Hepatocyte (in vitro differentiated cells): ENCODE results near the gene GRB10. TPM values are rescaled to one million over a fixed set of nuclear protein-coding genes. Genes with fewer than 3 reads are reported as not detected.
A peak's percentile ranks its signal among the peaks of the same experiment; 100 is the strongest.

Experiments
- DNase-seq: peaks from one replicate; pipeline ENCODE4 v3.0.0-alpha.2; 2016; ENCODE audit warnings: low spot score
- H2AFZ ChIP-seq: fragments of 200-600 bp; sonication (generic); 2 replicates; pipeline ENCODE4 v1.6.0; 2016; ENCODE audit warnings: antibody characterized with exemption, mild to moderate bottlenecking
- H3K27ac ChIP-seq: fragments of 200-600 bp; sonication (generic); 2 replicates; pipeline ENCODE4 v1.5.1; 2016; ENCODE audit warnings: mild to moderate bottlenecking
- H3K27me3 ChIP-seq: fragments of 200-600 bp; sonication (generic); 2 replicates; pipeline ENCODE4 v1.6.1; 2016
- H3K36me3 ChIP-seq: fragments of 200-600 bp; sonication (generic); replicated peaks from 2 replicates; pipeline ENCODE4 v1.5.1; 2016; ENCODE audit warnings: low read depth; ENCODE audit not compliant: insufficient read depth
- H3K4me1 ChIP-seq: fragments of 200-600 bp; sonication (generic); 2 replicates; pipeline ENCODE4 v1.5.1; 2016; ENCODE audit warnings: mild to moderate bottlenecking, moderate library complexity; ENCODE audit not compliant: insufficient read depth
- H3K4me2 ChIP-seq: fragments of 200-600 bp; sonication (generic); 2 replicates; pipeline ENCODE4 v1.6.0; 2016
- H3K4me3 ChIP-seq: fragments of 200-600 bp; sonication (generic); 2 replicates; pipeline ENCODE4 v1.5.1; 2016; ENCODE audit warnings: mild to moderate bottlenecking
- H3K79me2 ChIP-seq: fragments of 200-600 bp; sonication (generic); 2 replicates; pipeline ENCODE4 v1.6.0; 2017; ENCODE audit warnings: mild to moderate bottlenecking
- H3K9me2 ChIP-seq: fragments of 200-600 bp; sonication (generic); replicated peaks from 2 replicates; pipeline ENCODE4 v1.6.0; 2017; ENCODE audit warnings: mild to moderate bottlenecking; ENCODE audit not compliant: insufficient read depth
- H3K9me3 ChIP-seq: fragments of 200-600 bp; sonication (generic); 2 replicates; pipeline ENCODE4 v1.5.1; 2016; ENCODE audit warnings: low read depth, mild to moderate bottlenecking
- H4K20me1 ChIP-seq: fragments of 200-600 bp; sonication (generic); 2 replicates; pipeline ENCODE4 v1.6.0; 2016; ENCODE audit warnings: mild to moderate bottlenecking; ENCODE audit not compliant: insufficient read depth, poor library complexity, severe bottlenecking
- CTCF ChIP-seq: fragments of 200-600 bp; sonication (generic); IDR thresholded peaks from 2 replicates; pipeline ENCODE4 v1.5.1; 2016; ENCODE audit warnings: antibody characterized with exemption, mild to moderate bottlenecking; ENCODE audit not compliant: poor library complexity
- EZH2 ChIP-seq: fragments of 200-600 bp; sonication (generic); IDR thresholded peaks from 2 replicates; pipeline ENCODE4 v1.6.1; 2016; ENCODE audit warnings: antibody characterized with exemption, mild to moderate bottlenecking, borderline replicate concordance
- EZH2phosphoT487 ChIP-seq: fragments of 200-600 bp; sonication (generic); IDR thresholded peaks from one replicate; pipeline ENCODE4 v1.6.1; 2018; ENCODE audit warnings: antibody characterized with exemption, mild to moderate bottlenecking, low read depth, moderate library complexity; ENCODE audit not compliant: unreplicated experiment, severe bottlenecking
- WGBS: methylation state at CpG from one replicate; pipeline ENCODE4 v1.1.6; 2016; ENCODE audit warnings: low lambda C conversion rate; ENCODE audit errors: missing lambda C conversion rate; 5-methylcytosine and 5-hydroxymethylcytosine counted together
- polyA plus RNA-seq: library from polyadenylated mRNA; unstranded; fragments of >200 nt; fragmentation: Nextera tagmentation; extraction: Ambion mirVana; gene quantifications from 2 replicates; pipeline ENCODE4 v1.2.1, GENCODE V29; 2016
- total RNA-seq: library from RNA; depleted of rRNA; stranded (reverse); fragments of >200 nt; gene quantifications from 2 replicates; pipeline ENCODE4 v1.2.3, GENCODE V29; 2014

The GRB10 gene
- total and polyA plus RNA-seq, 2 experiments from 2014 or later: 47.6 to 65.9 TPM

GRCh38 chr7:50656141-50656895 lies 126.4 kb downstream of the GRB10 start:
- no peaks in the 10 kb centered on the region for H3K9me3 ChIP-seq
- no peak overlapping the region for H3K27ac ChIP-seq
- H3K79me2 ChIP-seq: no peaks in the 10 kb centered on the region
- TF ChIP-seq EZH2phosphoT487 (no peak), EZH2 (no peak), CTCF (no peak)
- H4K20me1 ChIP-seq: no peaks in the 10 kb centered on the region
- no peak for DNase-seq
- H3K4me1 ChIP-seq: peaks cover 10% of the 10 kb centered on the region
- H3K4me2 ChIP-seq: no peak overlapping the region
- H2AFZ ChIP-seq: no peak overlapping the region
- no peaks in the 10 kb centered on the region for H3K36me3 ChIP-seq
- 91% methylated on average over 16 of the region's 16 CpGs for WGBS
- no peak overlapping the region for H3K4me3 ChIP-seq
- H3K27me3 ChIP-seq: no peaks in the 10 kb centered on the region
- no peaks in the 10 kb centered on the region for H3K9me2 ChIP-seq

GRCh38 chr7:50655490-50655889 lies 127.2 kb downstream of the GRB10 start:
- no peak overlapping the region for H3K27ac ChIP-seq

GRCh38 chr7:50655020-50655419 lies 127.7 kb downstream of the GRB10 start:
- no peaks in the 10 kb centered on the region for H3K9me2 ChIP-seq
- H3K4me3 ChIP-seq: no peak overlapping the region
- TF ChIP-seq EZH2: no peak
- WGBS: 98% methylated on average over 4 of the region's 4 CpGs
- H3K27me3 ChIP-seq: no peaks in the 10 kb centered on the region
- peaks cover 10% of the 10 kb centered on the region for H3K4me1 ChIP-seq
- H2AFZ ChIP-seq: no peak overlapping the region
- no peaks in the 10 kb centered on the region for H3K36me3 ChIP-seq
- no peaks in the 10 kb centered on the region for H3K79me2 ChIP-seq
- no peaks in the 10 kb centered on the region for H4K20me1 ChIP-seq
- H3K27ac ChIP-seq: no peak overlapping the region
- H3K9me3 ChIP-seq: no peaks in the 10 kb centered on the region
- DNase-seq: no peak
- H3K4me2 ChIP-seq: no peak overlapping the region

More at GRCh38 chr7:50655490-50655889, 127.2 kb downstream of the GRB10 start:
- WGBS: 99% methylated on average over 3 of the region's 3 CpGs
- TF ChIP-seq CTCF: no peak
- no peak for TF ChIP-seq EZH2phosphoT487
- no peak for TF ChIP-seq EZH2
- Histone ChIP-seq H3K79me2 (no peaks in the 10 kb centered on the region), H3K27me3 (no peaks in the 10 kb centered on the region), H2AFZ (no peak overlapping the region), H3K4me2 (no peak overlapping the region), H3K4me3 (no peak overlapping the region), H3K9me2 (no peaks in the 10 kb centered on the region), H3K9me3 (no peaks in the 10 kb centered on the region), H3K36me3 (no peaks in the 10 kb centered on the region), H4K20me1 (no peaks in the 10 kb centered on the region), H3K4me1 (peaks cover 10% of the 10 kb centered on the region)
- DNase-seq: no peak

- H3K9me2 ChIP-seq: no peaks in the 10 kb centered on the region
- no peaks in the 10 kb centered on the region for H3K36me3 ChIP-seq
- 86% methylated on average over 10 of the region's 10 CpGs for WGBS
- peak overlapping the region; percentile 84 for H3K27ac ChIP-seq
- DNase-seq: peak; percentile 61
- H3K9me3 ChIP-seq: no peaks in the 10 kb centered on the region
- H2AFZ ChIP-seq: no peak overlapping the region
- H4K20me1 ChIP-seq: no peaks in the 10 kb centered on the region
- peak overlapping the region; percentile 61 for H3K4me2 ChIP-seq
- H3K4me1 ChIP-seq: peaks cover 10% of the 10 kb centered on the region
- TF ChIP-seq EZH2: no peak
- TF ChIP-seq EZH2phosphoT487: no peak
- TF ChIP-seq CTCF: no peak
- no peak overlapping the region for H3K4me3 ChIP-seq
- H3K79me2 ChIP-seq: peaks cover 2% of the 10 kb centered on the region
- no peaks in the 10 kb centered on the region for H3K27me3 ChIP-seq
Measured at GRCh38 chr7:50653981-50654425, 128.7 kb downstream of the GRB10 start.
